HG02870 (cell line): ENCODE data around the gene DHRS7.
A peak's percentile ranks its signal among the peaks of the same experiment; 100 is the strongest.

ENCODE experiments used
- ATAC-seq: cut with Tn5 transposase; IDR thresholded peaks from one replicate; pipeline ENCODE4 v1.9.1; 2021; ENCODE audit warnings: mild to moderate bottlenecking, moderate library complexity; ENCODE audit not compliant: unreplicated experiment

DHRS7 gene

DNA sequence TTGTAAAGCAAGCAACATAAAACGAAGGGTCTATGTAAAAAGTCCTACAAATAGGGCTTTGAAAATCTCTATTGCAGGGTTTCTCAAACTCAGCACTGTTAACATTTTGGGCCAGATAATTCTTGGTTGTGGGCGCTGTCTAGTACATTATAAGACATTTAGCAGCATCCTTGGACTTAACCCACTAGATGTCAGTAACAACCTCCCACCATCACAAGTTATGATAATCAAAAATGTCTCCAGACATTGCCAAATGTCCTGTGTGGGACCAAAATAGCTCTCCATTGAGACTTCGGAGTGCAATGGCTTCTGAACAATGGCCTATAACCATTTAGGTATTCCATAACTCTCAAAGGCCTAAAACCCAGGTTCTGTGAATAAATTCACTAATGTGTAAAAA lies 22.9 kb upstream of the DHRS7 start:
- no peak for ATAC-seq

DNA sequence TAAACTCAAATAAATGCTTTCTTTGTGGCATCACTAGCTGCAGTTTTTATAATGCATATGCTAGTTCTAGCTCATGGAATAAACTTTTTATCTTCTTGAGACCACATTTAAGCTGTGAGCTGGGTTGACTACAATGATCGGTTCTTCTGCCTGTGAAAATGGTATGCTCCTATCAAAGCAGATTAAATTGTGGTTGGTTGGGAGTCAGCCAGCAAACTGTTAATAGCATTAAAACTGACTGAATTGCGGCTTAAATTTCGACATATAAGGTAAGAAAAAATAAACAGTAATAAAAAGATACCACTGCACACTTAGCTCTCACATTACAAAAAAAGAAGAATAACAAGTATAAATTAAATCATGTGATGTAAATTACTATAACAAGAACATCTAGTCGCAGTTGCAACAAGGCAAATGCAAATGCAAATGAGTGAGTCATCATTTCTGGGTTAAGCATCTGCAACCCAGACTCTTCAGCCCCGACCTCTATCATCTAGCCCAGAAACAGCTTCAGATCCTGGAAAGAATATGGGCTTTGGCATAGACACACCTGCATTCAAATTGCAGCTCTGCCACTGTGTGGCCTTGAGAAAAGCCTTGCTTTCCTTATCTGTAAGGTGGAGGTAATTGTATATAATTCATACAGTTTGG lies 19.8 kb upstream of the DHRS7 start:
- ATAC-seq = no peak

DNA sequence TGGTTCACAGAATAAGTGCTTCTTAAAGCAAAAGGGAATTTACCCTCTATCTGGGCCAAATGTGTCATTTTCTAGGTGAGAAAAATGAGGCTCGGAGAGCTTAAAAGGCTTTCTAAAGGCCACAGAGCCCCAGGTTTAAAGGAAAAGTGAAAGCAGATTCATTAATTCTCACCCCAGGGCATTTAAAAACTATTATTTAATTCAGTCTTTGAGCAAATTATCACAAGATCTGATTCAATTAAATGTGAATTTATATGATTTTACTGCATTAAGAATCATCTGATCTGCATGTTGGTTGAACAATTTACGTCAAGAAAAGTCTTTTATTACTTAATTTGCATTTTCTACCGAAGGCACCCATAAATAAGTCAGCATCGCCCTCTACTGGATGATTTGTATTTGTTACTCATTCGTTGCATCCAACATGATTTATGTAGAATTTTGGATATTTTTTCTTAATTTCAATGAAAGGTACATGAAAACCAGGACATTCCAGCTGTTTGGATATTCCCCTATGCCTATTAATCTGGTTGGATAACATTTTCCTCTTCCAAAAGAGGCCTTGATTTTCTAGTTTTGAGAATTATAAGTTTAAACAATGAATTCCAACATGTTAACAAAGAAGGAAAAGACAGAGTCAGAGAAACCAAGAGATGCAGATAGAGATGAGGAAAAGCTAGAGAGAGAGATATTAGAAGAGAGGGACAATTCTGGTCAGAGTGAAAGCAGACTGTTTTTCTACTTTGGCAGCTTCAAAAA lies 19.1 kb upstream of the DHRS7 start:
- ATAC-seq = peak; percentile 32

- peak; percentile 40 for ATAC-seq
Measured at GRCh38 chr14:60183741-60184140, 18.5 kb upstream of the DHRS7 start.

DNA sequence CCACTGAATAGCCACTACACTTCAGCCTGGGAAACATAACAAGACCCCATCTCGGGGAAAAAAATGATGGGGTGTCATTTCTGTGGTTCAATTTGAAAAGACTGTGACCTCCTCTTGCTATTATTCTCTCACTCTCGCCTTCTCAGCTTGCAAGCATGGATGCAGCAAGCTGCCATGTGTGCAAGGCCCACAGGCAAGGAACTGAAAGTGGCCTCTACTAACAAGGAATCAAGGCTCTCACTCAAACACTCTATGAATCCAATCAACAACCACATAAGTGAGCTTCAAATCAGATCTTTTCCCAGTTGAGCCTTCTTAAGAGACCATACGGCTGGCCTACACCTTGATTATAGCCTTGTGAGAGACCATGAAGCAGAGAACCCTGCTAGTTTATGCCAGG lies 17.9 kb upstream of the DHRS7 start:
- peak; percentile 30 for ATAC-seq

DNA sequence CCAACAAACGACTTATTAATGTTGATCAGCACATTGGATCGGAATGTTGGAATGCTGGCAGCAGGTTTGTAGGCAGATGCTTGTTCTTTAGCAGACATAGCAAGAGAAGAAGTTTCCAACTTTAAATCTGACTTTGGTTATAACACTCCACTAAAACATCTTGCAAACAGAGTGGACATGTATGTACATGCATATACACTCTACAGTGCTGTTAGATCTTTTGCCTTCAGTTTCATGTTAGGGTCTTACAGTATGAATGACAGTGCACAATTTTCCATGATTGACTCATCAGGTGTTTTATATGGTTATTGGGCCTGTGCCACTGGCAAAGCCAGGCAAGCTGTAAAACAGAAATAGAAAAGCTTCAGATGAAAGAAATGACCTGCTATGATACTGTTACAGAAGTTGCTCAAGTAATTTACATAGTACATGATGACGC lies 14.3 kb upstream of the DHRS7 start:
- ATAC-seq = no peak

GRCh38 chr14:60178820-60179219 lies 13.6 kb upstream of the DHRS7 start:
- no peak for ATAC-seq

- no peak for ATAC-seq
Measured at GRCh38 chr14:60178164-60178563, 13.0 kb upstream of the DHRS7 start.

GRCh38 chr14:60175255-60175902 lies 10.2 kb upstream of the DHRS7 start:
- no peak for ATAC-seq

DNA sequence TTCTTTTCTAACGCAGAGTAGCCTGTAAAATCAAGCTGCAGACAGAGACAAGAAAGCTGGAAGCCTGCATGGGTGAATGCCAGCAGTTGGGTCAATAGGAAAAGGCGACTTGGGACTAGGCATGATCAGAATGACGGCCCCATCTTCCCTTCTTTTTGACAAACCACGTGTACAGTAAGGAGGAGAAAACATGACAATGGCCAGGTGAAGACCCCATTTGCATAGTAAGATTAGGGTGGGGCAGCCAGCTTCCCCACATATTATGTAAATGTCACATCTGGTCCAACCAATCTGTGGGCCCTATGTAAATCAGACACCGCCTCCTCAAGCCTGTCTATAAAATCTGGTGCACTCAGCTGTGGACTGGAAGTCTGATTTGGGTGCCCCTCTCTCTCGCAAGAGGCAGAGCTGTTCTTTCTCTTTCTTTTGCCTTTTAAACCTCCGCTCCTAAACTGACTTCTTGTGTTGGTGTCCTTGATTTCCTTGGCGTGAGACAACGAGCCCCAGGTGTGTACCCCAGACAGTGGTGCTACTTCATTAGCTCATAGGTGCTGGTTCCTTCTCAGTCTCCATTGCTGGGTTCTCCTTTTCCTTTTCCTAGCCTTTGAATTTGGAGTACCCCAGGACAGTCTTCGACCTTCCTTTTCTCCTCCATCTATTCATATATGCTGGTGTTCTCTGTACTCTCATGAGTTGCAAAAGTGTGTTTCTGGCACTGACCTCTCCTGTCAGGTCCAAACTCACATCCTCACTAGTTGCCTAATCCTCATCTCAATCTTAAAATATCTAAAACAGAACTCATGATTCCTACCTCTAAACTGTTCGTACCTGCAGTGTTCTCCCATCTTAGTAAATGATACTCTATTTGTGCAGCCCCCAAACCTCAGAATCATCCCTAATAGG lies 9.4 kb upstream of the DHRS7 start:
- no peak for ATAC-seq

DNA sequence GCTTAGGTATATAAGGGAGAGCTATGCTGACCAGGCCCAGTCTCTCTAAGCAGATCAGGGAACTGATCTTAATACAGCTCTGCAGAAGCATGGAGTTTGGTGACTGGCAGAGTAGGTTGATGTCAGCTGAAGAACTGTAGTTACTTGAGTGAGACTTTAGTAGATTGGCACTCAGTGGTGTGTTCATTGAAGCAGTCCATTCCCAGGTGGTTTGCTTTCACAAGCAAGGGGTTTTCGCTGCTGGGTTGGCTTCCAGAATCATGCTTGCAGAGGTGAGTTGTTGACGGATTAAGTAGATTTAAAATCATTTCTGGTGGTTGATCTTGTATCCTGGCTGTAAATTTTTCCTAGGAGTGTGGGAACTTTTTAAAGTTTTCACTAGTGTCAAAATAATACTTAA lies 6.5 kb upstream of the DHRS7 start:
- no peak for ATAC-seq

DNA sequence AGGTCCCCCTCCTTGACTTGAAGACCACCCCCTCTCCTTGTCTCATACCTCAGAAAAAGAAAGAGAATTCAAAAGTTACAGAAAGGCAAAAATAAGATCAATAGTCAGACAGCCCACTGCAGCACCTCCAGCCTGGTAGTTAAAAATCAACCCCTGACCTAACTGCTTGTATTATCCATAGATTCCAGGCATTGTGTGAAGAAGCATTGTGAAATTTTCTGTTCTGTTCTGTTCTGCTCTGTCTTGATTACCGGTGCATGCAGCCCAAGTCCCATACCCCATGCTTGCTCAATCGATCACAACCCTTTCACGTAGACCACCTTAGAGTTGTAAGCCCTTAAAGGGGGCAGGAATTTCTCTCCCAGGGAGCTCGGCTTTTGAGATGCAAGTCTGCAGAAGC lies 5.8 kb upstream of the DHRS7 start:
- no peak for ATAC-seq

DNA sequence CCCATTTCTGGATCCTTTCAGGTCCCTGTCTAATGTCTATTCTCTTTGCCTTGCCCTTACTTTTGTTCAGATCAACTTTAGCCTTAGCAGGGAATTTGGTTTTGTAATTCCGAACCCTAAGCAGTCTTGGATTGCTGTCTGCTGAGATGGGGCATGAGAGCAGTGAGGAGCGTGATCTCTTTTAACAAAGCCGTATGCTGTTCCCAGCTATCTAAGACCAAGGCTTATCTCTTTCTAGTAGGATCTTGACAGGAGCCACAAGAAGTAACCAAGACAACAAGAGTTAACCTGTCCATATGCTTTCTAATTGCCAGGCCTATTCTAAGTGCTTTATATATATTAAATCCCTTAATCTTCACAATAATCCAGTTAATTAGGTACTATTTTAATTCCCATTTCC lies 4.5 kb upstream of the DHRS7 start:
- ATAC-seq = no peak

- no peak for ATAC-seq
Measured at GRCh38 chr14:60166142-60166541, 944 bp upstream of the DHRS7 start.

- no peak for ATAC-seq
Measured at GRCh38 chr14:60165547-60165876, 314 bp upstream of the DHRS7 start.

DNA sequence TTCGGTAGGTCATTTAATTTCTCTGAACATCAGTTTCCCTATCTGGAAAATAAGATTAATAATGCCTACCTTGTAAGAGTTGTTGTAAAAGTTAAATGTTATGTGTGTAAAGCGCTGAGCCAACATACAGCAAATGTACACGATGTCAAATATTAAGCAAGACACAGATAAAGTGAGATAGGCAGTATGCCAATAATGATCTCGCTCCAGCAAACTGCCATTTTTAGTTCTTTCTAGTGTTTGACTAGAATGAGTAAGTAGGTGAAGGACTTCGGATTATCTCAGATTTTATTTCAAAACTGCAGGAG lies 840 bp downstream of the DHRS7 start:
- no peak for ATAC-seq

- no peak for ATAC-seq
Measured at GRCh38 chr14:60163693-60164092, 1.5 kb downstream of the DHRS7 start.

GRCh38 chr14:60161196-60162107 lies 3.7 kb downstream of the DHRS7 start:
- ATAC-seq = no peak

GRCh38 chr14:60160422-60160821 lies 4.8 kb downstream of the DHRS7 start:
- no peak for ATAC-seq

- no peak for ATAC-seq
Measured at GRCh38 chr14:60154671-60155070, 10.5 kb downstream of the DHRS7 start.
